HUDEP-2 (cell line): ENCODE data around the gene TMTC1.
"Not testable (repeated sequence)": the region's sequence is repeated elsewhere in the genome, so short reads cannot be mapped to it uniquely, and the experiment has no call there.

Experiments used
- DNase-seq, 76 experiments: peaks; one replicate each; lab custom pipeline; 2025; ENCODE audit not compliant: unreplicated experiment in 76 of 76; lab: John Stamatoyannopoulos, UW

The TMTC1 gene

DNA sequence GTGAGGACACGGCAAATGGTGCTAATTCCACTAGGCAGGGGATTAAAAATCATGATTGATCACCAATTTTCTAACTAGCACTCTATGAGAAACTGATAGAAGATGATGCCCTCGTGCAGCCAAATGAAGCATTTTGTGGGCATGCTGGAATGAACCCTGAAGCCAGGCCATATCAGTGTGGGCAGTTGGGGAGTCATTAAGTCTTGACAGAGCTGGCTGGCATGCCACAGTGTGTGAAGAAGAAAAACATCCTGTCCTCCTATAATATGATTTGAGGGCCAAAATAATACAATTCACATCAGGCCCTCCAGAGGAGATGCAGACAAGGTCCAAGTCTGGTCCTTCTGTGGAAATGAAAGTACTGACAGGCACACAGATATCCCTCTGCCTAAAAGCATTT, 107.1 kb downstream of the TMTC1 start:
- no peak for DNase-seq

DNA sequence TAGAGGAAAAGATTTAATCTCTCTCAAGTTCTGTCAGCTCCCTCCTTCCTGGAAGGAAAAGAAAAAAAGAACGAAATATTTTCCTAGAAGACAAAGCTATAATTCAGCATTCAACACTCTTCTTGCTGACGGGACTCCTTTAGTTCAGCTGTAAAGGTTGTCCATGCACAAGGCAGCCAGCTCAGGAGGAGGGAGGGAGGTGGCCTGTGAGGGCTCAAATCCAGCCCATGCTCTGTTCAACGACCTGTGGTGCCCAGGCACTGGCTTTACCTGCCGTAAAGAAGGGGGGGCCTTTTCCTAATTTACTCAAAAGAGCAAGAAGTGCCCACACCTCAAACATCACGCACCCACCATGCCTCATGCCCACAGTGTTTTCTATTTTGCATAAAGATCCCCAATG, 109.3 kb downstream of the TMTC1 start:
- no peak for DNase-seq

- DNase-seq: no peak
These were observed 110.4 kb downstream of the TMTC1 start for GRCh38 chr12:29673346-29673745.

GRCh38 chr12:29672580-29672979, 111.2 kb downstream of the TMTC1 start:
- DNase-seq: no peak

DNA sequence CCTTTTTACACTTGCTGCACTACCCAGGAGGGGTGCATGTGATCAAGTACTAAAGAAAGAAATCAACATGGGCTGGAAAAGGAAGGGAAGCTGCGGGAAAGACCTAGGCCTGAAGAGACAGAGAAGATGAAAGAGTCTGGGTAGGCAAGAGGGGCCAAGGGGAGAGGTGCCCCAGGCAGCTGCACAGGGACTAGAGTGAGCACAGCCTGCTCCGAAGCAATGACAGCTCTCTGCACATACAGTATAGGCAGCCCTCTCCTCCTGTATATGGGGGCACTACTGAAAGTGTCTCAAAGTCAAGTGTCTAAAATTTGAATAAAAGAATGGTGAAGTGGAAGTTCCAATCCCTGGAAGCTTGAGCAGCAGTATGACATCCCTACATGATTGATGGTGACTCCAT, 112.0 kb downstream of the TMTC1 start:
- DNase-seq: no peak

GRCh38 chr12:29667011-29667410, 116.7 kb downstream of the TMTC1 start:
- DNase-seq: no peak

DNA sequence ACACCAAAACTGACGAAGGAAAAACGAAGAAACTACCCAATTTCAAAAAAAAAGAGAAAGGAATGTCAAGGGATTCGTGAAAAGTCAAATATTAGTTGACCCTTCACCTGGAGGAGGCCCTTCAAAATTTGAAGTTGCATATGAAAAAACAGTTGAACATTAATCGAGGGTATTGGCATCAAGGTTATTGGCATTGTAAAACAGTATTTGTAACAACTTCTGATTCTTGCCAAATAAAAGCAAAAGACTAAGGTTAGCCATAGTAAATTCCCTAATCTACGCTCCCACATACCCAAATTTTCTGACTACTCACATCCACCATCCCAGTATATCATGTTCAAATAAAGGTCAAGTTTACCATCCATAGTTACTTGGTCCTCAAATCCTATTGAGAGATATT, 118.6 kb downstream of the TMTC1 start:
- no peak for DNase-seq

- DNase-seq: no peak
These were observed 120.9 kb downstream of the TMTC1 start for GRCh38 chr12:29662734-29663323.

DNA sequence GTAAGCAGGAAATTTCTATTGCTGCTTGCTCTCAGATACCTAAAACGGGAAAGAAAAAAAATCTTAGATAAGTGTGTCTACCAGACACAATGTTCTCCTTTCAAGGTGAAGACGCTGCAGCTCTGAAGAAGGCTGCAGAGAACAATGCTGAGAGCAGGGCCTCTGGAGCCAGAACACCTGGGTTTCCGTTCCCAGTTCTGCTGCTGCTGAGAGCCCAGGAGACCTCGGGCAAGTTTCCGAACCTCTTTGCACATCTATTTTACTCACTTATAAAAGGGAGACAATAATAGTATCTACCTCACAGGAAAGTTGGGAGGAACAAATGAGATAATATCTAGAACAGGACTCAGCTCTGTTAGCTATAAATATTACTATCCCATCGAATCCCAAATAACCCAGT, 122.9 kb downstream of the TMTC1 start:
- DNase-seq: no peak

- DNase-seq: no peak
These were observed 126.8 kb downstream of the TMTC1 start for GRCh38 chr12:29656762-29657538.

GRCh38 chr12:29655861-29656260, 127.9 kb downstream of the TMTC1 start:
- DNase-seq: no peak

DNA sequence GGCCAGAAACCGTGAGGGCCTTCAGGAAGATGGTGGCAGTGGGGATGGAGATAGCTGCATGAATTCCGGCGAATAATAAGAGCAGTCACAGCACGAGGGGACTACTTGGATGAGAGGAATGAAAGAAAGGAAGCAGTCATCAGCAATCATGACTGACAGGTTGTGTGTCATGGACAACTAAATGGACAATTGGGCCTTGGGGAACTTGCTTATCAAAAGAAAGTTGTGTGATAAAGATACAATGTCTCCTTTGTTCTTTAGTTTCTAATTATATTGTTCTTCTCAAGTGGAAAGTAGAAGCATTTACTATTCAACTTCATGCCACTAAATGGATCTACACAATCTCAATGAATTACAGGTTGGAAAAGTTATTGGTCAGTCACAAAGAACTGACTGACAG, 130.5 kb downstream of the TMTC1 start:
- no peak for DNase-seq

- no peak for DNase-seq
These were observed 133.4 kb downstream of the TMTC1 start for GRCh38 chr12:29650371-29650770.

DNA sequence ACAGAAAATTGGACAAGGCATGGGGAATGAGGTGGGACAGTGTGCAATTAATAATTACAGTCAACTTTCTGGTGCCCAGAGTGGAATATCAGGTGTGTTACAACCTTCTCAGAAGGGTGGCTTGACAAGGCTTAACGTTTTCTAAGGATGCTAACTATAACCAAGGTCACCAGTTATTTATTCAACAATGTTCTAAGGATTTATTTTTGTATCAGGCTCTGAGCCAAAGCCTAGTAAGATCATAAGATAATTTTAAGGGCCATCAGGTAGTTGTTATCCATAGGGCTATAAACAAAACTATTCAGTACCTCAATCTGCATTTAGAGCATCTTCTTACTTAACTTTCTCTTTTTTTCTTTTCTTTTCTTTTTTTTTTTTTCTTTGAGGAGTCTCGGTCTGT, 134.0 kb downstream of the TMTC1 start:
- no peak for DNase-seq

DNA sequence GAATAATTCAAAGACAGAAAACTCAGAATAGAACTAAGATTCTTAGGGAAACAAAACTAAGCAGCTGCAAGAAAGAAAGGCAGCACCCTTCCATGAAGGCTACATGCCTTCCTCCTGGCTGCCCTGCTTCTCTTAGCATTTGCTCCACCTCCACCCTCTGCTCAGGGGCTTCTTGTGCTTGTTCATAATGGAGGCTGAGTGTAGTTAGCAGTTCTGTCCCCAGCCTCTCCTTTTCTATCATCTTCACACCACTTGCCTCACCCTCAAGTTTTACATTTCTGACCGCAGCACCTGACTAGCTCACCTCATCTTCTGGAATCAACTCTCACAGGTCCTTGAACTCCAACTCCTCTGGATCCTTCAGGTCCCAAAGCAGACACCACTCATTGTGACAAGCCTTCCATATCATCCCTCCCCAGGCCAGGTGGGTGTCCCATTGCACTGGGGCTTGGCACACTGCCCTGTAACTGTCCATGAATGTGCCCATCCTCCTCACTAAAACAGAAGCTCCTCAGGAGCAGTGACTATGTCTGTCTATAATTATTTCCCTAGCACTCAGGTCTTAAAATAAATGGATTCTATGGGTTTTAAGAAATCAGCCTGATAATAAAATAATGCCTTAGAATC, 139.1 kb downstream of the TMTC1 start:
- DNase-seq: no peak

GRCh38 chr12:29640589-29641345, 143.0 kb downstream of the TMTC1 start:
- no peak for DNase-seq

DNA sequence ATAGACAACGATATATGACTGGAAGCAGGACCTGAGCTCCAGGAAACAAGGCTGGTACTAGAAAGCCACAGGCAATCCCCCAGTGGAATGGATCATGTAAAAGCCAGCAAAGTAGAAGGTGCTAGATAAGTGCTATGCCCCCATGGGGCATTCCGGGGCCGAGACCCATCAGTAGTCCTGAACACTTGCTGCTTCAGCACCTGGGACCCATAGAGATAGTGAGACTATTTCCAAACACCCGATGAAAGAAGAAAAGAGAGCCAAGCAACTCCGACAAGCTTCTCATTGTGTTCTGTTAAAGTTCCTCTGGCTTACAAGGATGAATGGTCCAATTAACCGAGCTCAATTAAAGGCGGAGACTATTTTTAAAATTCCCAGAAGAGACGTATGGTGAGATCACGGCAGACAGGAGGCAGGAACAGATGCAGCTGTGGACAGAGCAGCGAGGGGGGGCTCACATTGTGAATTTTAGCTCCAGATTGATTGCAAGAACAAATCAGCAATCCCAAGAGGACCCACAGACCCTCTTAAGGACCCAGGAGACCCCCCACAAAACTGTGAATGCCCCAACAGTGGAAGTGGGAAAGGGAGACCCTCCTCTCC, 143.7 kb downstream of the TMTC1 start:
- no peak for DNase-seq

DNA sequence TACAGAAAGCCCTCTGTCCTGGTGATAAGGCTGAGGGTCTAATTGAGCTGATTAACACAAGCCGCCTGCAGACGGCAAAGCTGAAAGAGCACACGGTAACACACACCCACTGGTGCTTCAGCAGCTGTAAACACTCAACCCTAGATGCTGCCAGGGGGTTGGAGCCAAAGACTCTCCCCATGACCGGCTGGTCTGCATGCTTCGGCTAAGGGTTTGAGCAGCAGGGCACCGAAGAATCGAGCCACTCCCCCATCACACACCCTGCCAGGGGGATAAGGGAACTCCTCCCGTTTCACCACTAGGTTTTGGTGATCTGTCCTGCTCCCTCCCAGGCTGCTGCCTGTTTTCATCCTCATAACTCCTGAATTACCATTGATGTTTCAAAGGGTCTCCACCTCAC, 145.2 kb downstream of the TMTC1 start:
- DNase-seq: no peak

DNA sequence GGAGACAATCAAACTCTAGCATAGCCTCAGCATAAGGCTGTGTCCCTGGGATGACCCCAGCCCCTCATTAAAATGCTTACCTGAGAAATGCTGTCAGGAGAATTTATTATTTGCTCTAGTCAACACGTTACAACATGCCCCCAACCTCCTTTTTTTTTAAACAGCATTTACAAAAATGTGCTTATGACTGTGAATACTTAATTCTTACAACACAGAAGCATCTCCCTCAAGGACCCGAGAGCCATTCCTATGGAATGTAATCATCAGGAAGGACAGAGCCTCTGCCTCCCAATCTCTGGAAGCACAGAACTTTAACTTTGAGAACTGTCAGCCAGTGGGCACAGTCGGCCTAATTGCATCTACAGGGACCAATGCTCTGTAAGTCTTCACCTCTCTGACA, 149.7 kb downstream of the TMTC1 start:
- no peak for DNase-seq

DNA sequence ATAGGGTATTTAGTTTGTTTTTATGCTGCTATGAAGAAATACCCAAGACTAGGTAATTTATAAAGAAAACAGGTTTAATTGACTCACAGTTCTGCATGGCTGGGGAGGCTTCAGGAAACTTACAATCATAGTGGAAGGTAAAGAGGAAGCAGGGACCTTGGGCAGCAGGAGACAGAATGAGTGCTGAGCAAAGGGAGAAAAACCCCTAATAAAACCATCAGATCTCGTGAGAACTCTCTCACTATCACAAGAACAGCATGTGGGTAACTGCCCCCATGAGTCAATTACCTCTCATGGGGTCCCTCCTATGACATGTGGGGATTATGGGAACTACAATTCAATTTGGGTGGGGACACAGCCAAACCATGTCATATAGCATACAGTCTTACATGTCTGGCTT, 153.6 kb downstream of the TMTC1 start:
- DNase-seq: not testable (repeated sequence)

DNA sequence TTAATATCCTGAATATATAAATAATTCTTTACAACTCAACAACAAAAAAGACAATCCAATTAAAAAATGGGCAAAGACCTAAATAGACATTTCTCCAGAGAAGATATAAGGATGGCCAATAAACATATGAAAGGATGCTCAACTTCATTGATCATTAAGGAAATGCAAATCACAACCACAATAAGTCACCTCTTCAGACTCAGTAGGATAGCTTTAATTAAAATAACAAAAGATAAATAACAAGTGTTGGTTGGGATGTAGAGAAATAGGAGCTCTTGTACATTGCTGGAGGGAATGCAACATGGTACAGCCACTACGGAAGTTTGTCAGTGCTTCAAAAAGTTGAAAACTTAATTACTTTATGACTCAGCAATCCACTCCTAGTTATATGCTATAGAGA, 156.5 kb downstream of the TMTC1 start:
- DNase-seq: no peak
